GM19324 (cell line): ENCODE results near the gene TRPM7.
"Not testable (repeated sequence)": the region's sequence is repeated elsewhere in the genome, so short reads cannot be mapped to it uniquely, and the experiment has no call there.

Source experiments
- ATAC-seq: cut with Tn5 transposase; IDR thresholded peaks from one replicate; pipeline ENCODE4 v1.9.1; 2021; ENCODE audit warnings: mild to moderate bottlenecking, moderate library complexity; ENCODE audit not compliant: unreplicated experiment, low FRiP score

The TRPM7 gene

DNA sequence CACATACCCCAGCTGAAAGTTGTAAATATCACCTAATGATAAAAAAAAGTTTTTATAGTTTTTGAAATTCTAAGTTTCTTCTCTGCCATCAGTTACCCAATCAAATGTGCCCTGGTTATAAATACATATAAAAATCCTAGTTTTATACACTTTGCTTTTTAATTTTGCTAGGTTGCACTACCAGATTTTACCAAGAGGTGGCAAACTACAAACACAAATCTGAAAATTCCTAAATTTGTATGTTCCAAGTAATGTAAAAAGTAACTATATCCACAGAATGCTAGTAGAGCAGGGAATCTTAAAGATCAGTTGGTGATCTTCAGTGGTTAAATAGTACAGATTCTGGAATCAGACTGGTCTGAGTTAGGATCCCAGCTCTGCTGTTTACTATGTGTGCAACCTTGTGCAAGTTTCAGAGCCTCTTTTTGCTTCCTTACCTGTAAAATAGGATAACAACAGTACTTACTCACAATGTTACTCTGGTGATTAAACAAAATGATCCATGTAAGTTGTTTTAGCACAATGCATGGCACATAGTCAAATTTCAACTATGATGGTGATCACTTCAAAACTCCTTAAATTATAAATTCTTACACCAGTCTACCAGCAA is 11.0 kb downstream of the TRPM7 start:
- no peak for ATAC-seq

DNA sequence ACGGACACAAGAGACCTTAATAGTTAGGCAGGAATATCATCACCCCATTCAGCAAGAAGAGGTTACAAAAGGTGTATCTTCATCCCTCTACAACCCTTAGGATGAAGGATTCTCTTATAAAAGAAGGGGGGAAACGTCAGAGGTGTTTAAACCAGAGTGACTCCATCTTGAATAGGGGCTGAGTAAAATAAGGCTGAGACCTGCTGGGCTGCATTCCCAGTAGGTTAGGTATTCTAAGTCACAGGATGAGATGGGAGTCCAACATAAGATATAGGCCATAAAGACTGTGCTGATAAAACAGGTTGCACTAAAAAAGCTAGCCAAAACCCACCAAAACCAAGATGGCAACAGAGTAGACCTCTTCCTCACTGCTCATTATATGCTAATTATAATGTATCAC is 16.5 kb downstream of the TRPM7 start:
- ATAC-seq: no peak

DNA sequence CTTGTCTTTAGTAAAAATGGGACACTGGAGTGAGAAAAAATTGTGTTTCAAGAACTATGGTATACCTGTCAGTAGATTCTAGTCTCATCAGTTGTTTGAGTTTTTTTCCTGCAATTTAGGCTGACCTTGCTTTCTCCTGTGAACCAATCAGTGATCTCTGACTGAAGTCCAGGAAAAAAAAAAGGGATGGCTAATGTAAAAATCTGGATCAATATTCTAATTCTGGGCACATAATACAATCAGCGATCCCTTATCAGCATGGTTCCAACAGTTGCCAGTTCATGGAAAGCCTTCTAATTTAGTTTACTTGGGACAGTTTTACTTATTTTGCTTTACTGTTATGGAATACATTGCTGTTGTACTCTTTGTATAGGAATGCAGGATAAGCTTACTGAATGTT is 17.0 kb downstream of the TRPM7 start:
- ATAC-seq: no peak

DNA sequence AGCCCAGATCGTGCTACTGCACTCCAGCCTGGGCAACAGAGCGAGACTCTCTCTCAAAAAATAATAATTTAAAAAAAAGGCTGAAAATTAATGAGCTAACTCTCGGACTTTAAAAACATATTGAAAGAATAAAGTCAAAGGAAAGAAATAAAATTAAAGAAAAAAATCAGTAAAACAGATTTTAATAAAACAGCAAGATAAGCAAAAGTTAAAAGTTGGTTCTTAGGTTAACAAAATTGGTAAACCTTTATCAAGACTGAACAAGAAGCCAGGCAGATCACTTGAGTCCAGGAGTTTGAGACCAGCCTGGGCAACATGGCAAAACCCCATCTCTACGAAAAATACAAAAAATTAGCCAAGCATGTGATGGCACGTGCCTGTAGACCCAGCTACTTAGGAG is 20.7 kb downstream of the TRPM7 start:
- no peak for ATAC-seq

DNA sequence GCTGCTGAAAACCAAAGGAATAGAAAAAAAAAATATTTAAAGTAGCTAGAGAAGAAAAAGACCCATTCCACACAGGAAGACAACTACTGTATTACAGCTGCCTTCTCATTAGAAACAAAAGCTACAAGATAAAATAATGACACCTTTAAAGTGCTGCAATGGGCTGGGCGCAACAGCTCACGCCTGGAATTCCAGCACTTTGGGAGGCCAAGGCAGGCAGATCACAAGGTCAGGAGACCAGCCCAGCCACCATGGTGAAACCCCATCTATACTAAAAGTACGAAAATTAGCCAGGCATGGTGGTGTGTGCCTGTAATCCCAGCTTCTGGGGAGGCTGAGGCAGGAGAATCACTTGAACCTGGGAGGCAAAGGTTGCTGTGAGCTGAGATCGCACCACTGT is 31.0 kb downstream of the TRPM7 start:
- ATAC-seq: no peak

DNA sequence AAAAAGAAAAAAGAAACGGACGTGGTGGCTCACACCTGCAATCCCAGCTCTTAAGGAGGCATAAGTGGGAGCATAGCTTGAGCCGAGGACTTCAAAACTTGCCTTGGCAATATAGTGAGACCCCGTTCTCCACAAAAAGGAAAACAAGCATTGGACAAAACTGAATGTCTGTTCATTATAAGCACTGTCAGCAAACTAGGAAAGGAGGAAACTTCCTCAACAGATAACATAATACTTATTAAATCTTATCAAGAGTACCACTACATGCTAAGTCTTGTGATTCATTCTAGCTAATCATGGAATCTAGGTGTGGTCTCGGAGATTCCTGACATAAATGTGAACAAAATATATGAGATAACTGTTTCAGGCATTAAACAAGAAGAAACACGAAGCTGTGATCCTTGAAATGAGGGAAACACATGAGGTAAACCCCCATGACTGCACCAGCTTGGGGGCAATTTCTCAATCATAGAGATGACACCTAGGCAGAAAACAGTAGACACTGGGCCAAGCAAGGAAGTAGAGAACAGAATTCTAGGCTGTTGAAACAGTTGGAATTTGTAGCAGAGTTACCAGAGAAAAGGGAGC is 33.3 kb downstream of the TRPM7 start:
- no peak for ATAC-seq

DNA sequence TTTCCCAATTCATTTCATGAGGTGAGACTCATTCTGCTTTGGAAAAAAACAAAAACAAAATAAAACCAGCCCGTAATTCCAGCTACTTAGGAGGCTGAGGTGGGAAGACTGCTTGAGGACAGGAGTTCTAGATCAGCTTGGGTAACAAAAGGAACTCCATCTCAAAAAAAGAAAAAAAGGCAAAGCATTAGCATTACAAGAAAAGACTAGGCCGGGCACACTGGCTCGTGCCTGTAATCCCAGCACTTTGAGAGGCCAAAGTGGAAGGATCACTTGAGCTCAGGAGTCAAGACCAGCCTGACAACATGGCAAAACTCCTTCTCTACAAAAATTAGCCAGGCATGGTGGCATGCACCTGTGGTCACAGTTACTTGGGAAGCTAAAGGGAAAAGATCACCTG is 33.9 kb downstream of the TRPM7 start:
- no peak for ATAC-seq

DNA sequence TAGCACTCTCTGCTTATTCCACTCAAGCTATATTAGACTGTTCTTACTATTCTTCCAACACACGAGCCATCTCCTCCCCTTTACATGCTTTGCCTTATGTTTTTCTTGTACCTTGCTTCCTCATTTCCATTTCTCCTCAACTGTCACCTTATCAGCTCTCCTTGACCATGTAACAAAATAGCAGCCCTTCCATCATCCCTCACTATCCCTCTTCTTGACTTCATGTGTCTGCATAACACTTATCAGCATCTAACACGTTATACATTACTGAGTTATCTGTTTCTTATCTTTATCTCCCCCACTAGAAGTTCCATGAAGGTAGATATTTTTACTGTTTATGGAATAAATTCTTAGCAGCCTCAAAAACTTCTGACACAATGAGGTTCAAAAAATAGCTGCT is 45.3 kb downstream of the TRPM7 start:
- ATAC-seq: no peak

DNA sequence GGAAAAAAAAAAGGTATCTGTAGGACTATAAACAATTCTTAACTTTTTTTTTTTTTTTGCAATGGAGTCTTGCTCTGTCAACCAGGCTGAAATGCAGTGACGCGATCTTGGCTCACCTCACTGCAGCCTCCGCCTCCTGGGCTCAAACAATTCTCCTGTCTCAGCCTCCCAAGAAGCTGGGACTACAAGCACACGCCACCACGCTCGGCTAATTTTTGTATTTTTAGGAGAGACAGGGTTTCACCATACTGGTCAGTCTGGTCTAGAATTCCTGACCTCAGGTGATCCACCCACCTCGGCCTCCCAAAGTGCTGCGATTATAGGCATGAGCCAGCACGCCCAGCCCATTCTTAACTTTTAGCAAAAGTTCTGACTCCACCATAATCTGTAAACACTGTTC is 50.5 kb downstream of the TRPM7 start:
- ATAC-seq: no peak

DNA sequence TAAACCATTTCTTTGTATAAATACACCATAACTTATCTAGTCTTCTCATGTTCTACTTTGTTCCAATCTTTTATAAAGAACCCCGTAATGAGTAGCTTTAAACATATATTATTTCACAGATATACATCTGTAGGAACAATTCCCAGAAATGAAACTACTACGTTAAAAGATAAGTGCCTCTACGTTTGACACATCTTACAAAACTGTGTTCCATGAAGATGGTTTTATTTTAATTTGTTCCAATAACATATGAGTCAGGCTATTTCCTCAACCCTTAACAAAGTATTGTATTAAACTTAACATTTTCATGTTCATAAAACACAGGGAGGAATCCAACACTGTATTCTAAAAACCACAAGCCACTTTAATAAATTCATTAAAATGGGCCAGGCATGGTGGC is 52.9 kb downstream of the TRPM7 start:
- ATAC-seq: no peak

DNA sequence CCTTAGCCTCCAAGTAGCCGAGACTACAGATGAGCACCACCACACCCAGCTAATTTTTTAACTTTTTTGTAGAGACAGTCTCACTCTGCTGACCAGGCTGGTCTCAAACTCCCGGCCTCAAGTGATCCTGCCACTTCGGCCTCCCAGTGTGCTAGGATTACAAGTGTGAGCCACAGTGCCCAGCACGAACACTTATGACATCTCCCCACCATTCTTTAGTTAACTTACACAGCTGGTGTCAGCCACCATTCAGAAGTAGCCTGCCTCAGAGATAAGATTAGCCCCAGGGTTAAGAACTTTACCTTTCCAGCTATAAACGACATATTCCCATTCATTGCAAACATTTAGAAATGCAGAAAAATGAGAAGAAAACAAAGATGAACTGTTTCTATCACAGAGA is 58.2 kb downstream of the TRPM7 start:
- ATAC-seq: no peak

DNA sequence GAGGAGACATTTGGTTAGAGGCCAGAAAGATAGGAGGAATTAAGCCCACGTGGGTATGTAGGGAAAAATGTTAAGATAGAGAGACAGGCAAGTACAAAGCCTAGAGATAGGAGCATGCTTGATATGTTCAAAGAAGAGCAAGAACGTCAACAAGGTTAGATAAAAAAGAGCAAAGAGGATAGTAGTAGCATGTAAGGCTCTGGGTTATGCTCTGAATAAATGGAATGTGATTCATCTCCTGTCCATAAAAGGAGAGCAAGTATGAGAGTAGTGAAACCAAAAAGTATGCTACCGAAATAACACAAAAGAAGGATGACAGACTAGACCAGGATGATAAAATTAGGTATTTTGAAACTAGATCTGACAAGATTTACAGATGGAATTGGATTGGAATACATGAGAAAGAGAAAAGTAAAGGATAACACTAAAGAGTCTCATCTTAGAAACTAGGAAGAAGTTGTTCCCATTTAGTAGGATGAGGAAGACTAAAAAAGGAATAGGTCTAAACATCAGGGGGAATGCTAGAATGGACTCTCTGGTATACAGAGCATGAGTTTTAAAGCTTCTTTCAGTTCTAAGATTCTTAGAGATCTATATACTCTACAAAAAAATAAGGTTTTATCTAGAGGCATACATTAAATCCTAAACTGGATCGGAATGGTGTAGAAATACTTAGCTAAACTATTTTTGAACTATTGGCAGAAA is 59.1 kb downstream of the TRPM7 start:
- ATAC-seq: no peak

DNA sequence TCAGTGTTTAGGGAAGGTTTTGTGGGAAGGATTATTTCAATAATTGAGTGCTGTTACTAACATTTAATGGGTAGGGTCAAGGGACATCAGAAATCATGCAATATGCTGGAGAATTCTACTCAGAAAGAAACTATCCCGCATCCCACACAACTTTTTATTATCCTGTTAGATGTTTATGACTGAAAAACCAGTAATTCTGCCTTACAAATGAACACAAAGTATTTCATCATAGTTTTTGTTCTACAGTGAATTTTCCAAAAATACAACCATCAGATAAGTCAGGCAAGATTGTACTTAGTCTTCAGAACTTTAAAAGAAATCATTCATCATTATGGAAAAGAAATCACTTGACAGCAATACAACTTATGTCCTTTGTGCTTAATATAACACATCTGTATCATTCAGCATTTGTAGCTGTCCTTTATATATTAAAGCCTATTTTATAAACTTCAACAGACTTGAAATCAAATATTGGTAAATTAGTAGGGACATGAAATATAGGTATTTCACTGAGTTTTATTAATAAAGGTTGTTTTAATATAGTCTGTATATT is 61.9 kb downstream of the TRPM7 start:
- no peak for ATAC-seq

DNA sequence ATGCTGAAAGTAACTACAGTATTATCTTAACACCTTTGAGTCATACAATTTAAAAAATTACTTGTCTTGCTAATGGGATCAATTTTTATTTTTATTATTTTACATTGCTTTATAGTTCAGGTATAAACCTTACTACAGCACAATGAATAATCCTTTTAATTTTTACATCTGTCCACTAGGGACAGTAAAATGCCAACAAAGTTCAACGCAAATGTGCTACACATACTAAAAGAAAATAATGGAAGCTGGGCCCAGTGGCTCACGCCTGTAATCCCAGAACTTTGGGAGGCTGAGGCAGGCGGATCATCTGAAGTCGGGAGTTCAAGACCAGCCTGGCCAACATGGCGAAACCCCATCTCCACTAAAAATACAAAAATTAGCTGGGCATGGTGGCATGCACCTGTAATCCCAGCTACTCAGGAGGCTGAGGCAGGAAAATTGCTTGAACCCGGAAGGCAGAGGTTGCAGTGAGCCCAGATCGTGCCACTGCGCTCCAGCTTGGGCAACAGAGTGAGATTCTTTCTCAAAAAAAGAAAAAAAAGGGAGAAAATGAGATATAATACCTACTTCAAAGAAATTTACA is 64.1 kb downstream of the TRPM7 start:
- not testable (repeated sequence) for ATAC-seq

DNA sequence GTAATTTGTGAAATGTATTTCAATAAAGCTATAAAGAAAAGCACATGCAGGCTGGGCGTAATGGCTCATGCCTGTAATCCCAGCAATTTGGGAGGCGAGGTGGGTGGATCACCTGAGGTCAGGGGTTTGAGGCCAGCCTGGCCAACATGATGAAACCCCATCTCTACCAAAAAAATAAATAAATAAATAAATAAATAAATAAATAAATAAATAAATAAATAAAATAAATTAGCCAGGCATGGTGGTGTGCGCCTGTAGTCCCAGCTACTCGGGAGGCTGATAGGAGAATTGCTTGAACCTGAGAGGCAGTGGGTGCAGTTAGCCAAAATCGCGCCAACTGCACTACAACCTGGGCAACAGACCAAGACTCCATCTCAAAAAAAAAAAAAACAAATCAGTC is 69.6 kb downstream of the TRPM7 start:
- ATAC-seq: not testable (repeated sequence)

DNA sequence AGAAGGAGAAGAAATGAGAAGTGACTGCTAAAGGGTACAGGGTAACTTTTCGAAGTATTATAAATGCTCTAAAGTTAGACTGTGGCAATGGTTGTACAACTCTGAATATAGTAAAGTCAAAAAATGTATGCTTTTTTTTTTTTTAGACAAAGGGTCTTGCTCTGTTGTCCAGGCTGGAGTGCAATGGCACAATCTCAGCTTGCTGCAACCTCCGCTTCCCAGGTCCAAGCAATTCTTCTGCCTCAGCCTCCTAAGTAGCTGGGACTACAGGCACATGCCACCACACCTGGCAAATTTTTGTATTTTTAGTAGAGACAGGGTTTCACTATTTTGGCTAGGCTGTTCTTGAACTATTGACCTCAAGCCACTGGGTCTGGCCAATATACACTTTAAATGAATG is 70.0 kb downstream of the TRPM7 start:
- ATAC-seq: not testable (repeated sequence)

DNA sequence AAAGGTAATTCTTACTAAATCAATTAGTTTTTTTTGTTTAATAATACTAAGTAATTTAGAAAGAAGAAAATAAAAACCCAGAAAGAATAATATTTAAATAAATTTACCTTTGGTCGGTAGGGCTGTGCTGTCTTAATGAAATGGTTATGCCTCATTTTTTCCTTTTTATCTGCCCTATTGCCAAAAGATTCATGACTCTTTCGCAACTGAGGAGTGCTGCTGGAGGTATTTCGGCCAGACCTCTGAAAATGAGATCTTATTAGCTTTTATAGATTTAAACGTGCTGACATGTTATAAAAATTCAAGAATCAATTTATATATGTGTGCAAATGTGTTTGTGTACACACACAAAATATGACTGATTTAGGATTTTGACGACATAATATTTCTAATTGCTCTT is 73.0 kb downstream of the TRPM7 start:
- ATAC-seq: no peak

DNA sequence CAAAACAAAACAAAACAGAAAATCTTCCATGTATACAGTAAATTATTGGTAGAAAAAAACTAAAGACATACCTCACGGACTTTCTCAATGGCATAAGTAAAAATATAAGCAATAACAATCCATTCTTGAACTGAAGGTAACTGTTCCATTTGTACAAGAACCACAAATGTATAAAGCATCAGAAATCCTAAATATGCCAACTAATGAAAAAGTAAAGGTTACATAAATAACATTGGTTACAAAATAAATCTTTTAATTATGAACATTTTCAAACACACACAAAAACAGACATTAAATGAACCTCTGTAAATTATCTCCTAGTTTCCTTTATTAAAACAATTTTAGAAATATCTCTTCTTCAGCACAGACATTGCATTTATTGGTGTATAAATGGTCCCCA is 79.5 kb downstream of the TRPM7 start:
- ATAC-seq: no peak

DNA sequence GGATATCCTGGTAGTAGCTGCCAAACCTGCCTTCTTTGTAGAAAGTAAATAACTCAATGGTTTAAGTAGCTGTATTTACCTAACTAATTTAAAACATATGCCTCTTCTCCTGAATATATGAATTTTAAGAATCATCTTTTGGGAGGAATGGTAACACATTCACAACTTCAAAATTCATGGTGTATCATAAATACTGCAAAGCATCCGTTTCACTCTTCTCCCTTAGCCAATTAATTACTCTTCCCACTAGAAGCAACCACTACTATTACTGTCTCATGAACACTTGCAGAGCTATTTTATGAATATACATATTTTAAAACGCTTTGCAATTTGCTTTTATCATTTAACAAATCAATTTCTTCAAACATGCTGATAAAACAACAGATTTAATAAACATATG is 81.1 kb downstream of the TRPM7 start:
- no peak for ATAC-seq

DNA sequence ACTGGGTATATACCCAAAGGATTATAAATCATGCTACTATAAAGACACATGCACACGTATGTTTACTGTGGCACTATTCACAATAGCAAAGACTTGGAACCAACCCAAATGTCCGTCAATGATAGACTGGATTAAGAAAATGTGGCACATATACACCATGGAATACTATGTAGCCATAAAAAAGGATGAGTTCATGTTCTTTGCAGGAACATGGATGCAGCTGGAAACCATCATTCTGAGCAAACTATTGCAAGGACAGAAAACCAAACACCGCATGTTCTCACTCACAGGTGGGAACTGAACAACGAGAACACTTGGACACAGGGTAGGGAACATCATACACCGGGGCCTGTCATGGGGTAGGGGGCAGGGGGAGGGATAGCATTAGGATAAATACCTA is 84.6 kb downstream of the TRPM7 start:
- not testable (repeated sequence) for ATAC-seq

DNA sequence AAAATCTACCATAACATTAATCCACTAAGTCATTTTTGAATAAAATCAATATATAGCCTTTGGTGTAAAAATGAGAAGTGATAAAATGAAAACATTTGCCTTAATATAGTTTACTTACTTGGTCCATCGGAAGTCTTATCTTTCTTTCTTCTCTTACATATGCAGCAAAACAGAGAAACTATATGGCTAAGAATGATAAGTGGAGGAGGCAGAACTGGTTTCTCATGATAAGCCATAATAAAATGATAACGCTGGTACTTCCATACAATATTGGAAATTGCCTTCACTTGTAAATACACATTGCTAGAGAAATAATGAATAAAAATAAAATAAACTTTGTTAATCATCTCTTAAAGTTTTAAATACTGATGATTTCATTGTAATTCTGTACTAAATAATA is 92.3 kb downstream of the TRPM7 start:
- no peak for ATAC-seq

DNA sequence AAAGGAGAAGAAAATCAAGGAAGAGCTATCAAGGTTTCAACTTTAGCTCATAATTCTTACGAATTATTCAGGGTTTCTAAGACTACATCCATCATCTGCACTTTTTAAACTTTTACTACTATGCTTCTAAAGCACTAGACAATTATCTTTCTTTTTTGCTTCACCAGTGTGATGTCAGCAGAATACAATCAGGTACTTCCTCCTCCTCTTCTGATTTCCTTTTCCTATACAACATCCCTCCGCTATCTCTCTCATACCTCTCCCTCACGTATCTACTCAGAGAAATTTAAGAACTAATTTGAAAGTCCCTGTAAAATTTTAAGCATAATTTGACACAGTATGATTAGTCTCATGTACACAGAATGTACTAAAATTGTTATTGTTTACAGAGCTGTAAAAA is 92.8 kb downstream of the TRPM7 start:
- ATAC-seq: no peak
